PC-3 (cell line): ENCODE results near the gene KIAA1217. TPM values are rescaled to one million over a fixed set of nuclear protein-coding genes. Genes with fewer than 3 reads are reported as not detected.

Source experiments
- ATAC-seq: fragments of 200-7000 bp; cut with Tn5 transposase; 2 replicates; pipeline ENCODE4 v1.9.1; 2020; ENCODE audit warnings: mild to moderate bottlenecking, moderate library complexity
- BruUV-seq: library from RNA; stranded (reverse); fragments of 400-500 nt; replicated peaks from 2 replicates; lab custom pipeline; 2021; lab: Mats Ljungman, UMichigan
- CTCF ChIA-PET: fragments of 300-600 bp; sonication (Branson Sonifier 250); formaldehyde crosslinking; loops from one replicate; lab custom pipeline; 2022; ENCODE audit warnings: antibody characterized with exemption; lab: Charles Lee
- POLR2A ChIA-PET: fragments of 300-600 bp; sonication (Branson Sonifier 250); formaldehyde crosslinking; loops from one replicate; lab custom pipeline; 2022; ENCODE audit warnings: antibody characterized with exemption; ENCODE audit not compliant: unreplicated experiment; lab: Charles Lee
- DNase-seq: peaks from one replicate; pipeline ENCODE4 v3.0.0-alpha.2; 2015
- H2AFZ ChIP-seq: fragments of 300-600 bp; sonication (generic); 2 replicates; pipeline ENCODE4 v1.6.0; 2016; ENCODE audit warnings: antibody characterized with exemption, low read length
- H3F3A ChIP-seq: fragments of 300-600 bp; sonication (generic); one replicate; pipeline ENCODE4 v1.6.0; 2017; ENCODE audit warnings: antibody characterized with exemption, low read length, control low read depth, mild to moderate bottlenecking; ENCODE audit not compliant: unreplicated experiment
- H3K27ac ChIP-seq: fragments of 300-600 bp; sonication (generic); 2 replicates; pipeline ENCODE4 v1.5.1; 2016; ENCODE audit warnings: mild to moderate bottlenecking, low read length
- H3K27me3 ChIP-seq: fragments of 300-600 bp; sonication (generic); 2 replicates; pipeline ENCODE4 v1.6.1; 2016; ENCODE audit warnings: low read length, mixed read lengths
- H3K36me3 ChIP-seq: fragments of 300-600 bp; sonication (generic); 2 replicates; pipeline ENCODE4 v1.6.1; 2016; ENCODE audit warnings: low read depth, mixed run types, low read length, mixed read lengths
- H3K4me1 ChIP-seq: fragments of 300-600 bp; sonication (generic); 2 replicates; pipeline ENCODE4 v1.5.1; 2016; ENCODE audit warnings: low read length; ENCODE audit not compliant: insufficient read depth
- H3K4me2 ChIP-seq: fragments of 300-600 bp; sonication (generic); 2 replicates; pipeline ENCODE4 v1.6.0; 2016; ENCODE audit warnings: low read length
- H3K4me3 ChIP-seq: fragments of 300-600 bp; sonication (generic); 2 replicates; pipeline ENCODE4 v1.5.1; 2016; ENCODE audit warnings: mild to moderate bottlenecking, low read length, mixed read lengths
- H3K79me2 ChIP-seq: fragments of 300-600 bp; sonication (generic); 2 replicates; pipeline ENCODE4 v1.6.1; 2017; ENCODE audit warnings: low read length, mixed read lengths
- H3K9ac ChIP-seq: fragments of 300-600 bp; sonication (generic); 2 replicates; pipeline ENCODE4 v1.6.0; 2016; ENCODE audit warnings: mild to moderate bottlenecking, low read length
- H3K9me2 ChIP-seq: fragments of 300-600 bp; sonication (generic); replicated peaks from 2 replicates; pipeline ENCODE4 v1.6.1; 2016; ENCODE audit warnings: mixed run types, low read length, mixed read lengths
- H3K9me3 ChIP-seq: fragments of 300-600 bp; sonication (generic); 2 replicates; pipeline ENCODE4 v1.6.1; 2016; ENCODE audit warnings: low read length, mixed read lengths
- H4K20me1 ChIP-seq: fragments of 300-600 bp; sonication (generic); 2 replicates; pipeline ENCODE4 v1.6.1; 2016; ENCODE audit warnings: low read length, mixed read lengths
- CTCF ChIP-seq: fragments of 300-600 bp; sonication (generic); conservative IDR thresholded peaks from 2 replicates; pipeline ENCODE4 v1.5.1; 2017; ENCODE audit warnings: antibody characterized with exemption, low read depth, mild to moderate bottlenecking, low read length
- EZH2 ChIP-seq: fragments of 300-600 bp; sonication (generic); IDR thresholded peaks from one replicate; pipeline ENCODE4 v1.6.1; 2017; ENCODE audit warnings: antibody characterized with exemption, mild to moderate bottlenecking, low read length; ENCODE audit not compliant: unreplicated experiment
- EZH2phosphoT487 ChIP-seq: fragments of 300-600 bp; sonication (generic); IDR thresholded peaks from 2 replicates; pipeline ENCODE4 v1.6.1; 2018; ENCODE audit warnings: mild to moderate bottlenecking, antibody characterized with exemption, low read length, borderline replicate concordance
- intact Hi-C: fragments of 100-400 bp; cut with micrococcal nuclease; formaldehyde crosslinking; loops from 2 replicates; pipeline ENCODE4 v1.9.0; 2023
- total RNA-seq: library from RNA; depleted of rRNA; stranded (reverse); fragments of >200 nt; gene quantifications from 2 replicates; pipeline ENCODE4 v1.2.3, GENCODE V29; 2014

KIAA1217 gene
- total RNA-seq, 1 experiment from 2014 or later: 16.0 TPM

GRCh38 chr10:24495666-24496460 lies 286.9 kb downstream of the KIAA1217 start:
- no TSS peak for BruUV-seq
- ATAC-seq (no peak), DNase-seq (no peak)
- Histone ChIP-seq H3K36me3 (peaks cover 3% of the 10 kb centered on the region), H3K27ac (no peak overlapping the region), H3K27me3 (no peaks in the 10 kb centered on the region), H3K4me3 (no peak overlapping the region), H3K9ac (no peak overlapping the region), H3K79me2 (peaks cover 11% of the 10 kb centered on the region), H2AFZ (no peak overlapping the region), H3K4me2 (no peak overlapping the region), H3F3A (no peaks in the 10 kb centered on the region), H3K9me2 (no peaks in the 10 kb centered on the region), H3K9me3 (no peaks in the 10 kb centered on the region), H3K4me1 (peaks cover 22% of the 10 kb centered on the region), H4K20me1 (no peaks in the 10 kb centered on the region)
- CTCF ChIA-PET: no interaction called here
- TF ChIP-seq EZH2phosphoT487 (no peak), EZH2 (no peak), CTCF (no peak)
- POLR2A ChIA-PET: no interaction called here
- intact Hi-C loops: no loop called here

- DNase-seq (no peak), ATAC-seq (no peak)
- Histone ChIP-seq H3F3A (no peaks in the 10 kb centered on the region), H3K4me2 (no peak overlapping the region), H3K9ac (no peak overlapping the region), H3K4me3 (no peak overlapping the region), H3K9me2 (no peaks in the 10 kb centered on the region), H3K27me3 (no peaks in the 10 kb centered on the region), H3K4me1 (peaks cover 15% of the 10 kb centered on the region), H3K36me3 (peaks cover 3% of the 10 kb centered on the region), H3K27ac (no peak overlapping the region), H4K20me1 (no peaks in the 10 kb centered on the region), H3K9me3 (no peaks in the 10 kb centered on the region), H3K79me2 (peaks cover 6% of the 10 kb centered on the region; the same call in 1 of the 2 replicates), H2AFZ (no peak overlapping the region)
- TF ChIP-seq EZH2 (no peak), EZH2phosphoT487 (no peak), CTCF (no peak)
- intact Hi-C loops: no loop called here
- ChIA-PET CTCF (no interaction called here), POLR2A (no interaction called here)
- no TSS peak for BruUV-seq
Observed at GRCh38 chr10:24496906-24497305, 288.0 kb downstream of the KIAA1217 start.

- Histone ChIP-seq H3K27ac (no peak overlapping the region), H2AFZ (no peak overlapping the region), H3K36me3 (peaks cover under 1% of the 10 kb centered on the region), H3K9ac (no peak overlapping the region), H3K4me1 (no peaks in the 10 kb centered on the region), H3K4me3 (no peak overlapping the region), H3K4me2 (no peak overlapping the region), H3K27me3 (no peaks in the 10 kb centered on the region), H3K79me2 (no peaks in the 10 kb centered on the region), H3K9me2 (no peaks in the 10 kb centered on the region), H4K20me1 (no peaks in the 10 kb centered on the region), H3K9me3 (no peaks in the 10 kb centered on the region), H3F3A (no peaks in the 10 kb centered on the region)
- no peak for ATAC-seq
- no peak for DNase-seq
- no TSS peak for BruUV-seq
- TF ChIP-seq CTCF (no peak), EZH2phosphoT487 (no peak), EZH2 (no peak)
- intact Hi-C loops: no loop called here
- ChIA-PET POLR2A (no interaction called here), CTCF (no interaction called here)
Observed at GRCh38 chr10:24501056-24501711, 292.2 kb downstream of the KIAA1217 start.
